ENCODE results near the gene TMCO4.
"Not testable (repeated sequence)": the region's sequence is repeated elsewhere in the genome, so short reads cannot be mapped to it uniquely, and the experiment has no call there.

TMCO4 gene

GRCh38 chr1:19651141-19651737 lies 148.5 kb downstream of the TMCO4 start:
- DNase-seq: peak; percentile 32

DNA sequence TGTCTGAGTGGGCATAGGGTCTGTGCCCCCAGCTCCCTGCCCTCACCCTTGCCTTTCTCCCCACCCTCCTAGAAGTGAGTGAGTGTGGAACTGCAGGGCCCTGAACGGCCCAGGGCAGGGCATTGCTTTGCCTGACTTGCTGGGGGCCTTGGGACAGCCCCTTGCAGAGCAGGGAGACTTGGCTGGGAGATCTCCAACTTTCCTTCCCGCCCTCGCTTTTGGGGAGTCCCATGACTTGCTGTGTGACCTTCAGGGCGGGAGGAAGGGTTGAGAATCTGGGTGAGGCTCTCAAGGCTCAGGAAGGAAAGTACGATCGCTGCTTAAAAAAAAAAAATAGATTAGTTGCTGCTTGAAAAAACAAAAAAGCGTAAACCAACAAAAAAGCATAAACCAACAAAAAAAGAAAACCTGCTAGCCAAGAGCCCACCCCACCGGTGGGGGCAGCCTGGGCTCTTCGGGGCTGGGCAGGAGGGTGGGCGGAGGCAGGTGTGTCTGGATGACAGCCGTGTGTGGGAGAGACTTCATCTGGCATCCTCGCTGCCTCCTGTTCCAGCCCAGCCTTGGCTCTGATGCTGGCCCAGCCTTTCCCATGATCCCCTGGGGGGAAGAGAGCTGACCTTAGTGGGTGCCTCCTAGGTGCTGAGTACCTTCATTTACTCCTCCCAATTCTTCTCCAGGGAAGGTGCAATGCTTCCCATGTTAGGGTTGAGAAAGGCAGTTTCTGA lies 149.1 kb downstream of the TMCO4 start:
- no peak for DNase-seq

- no peak for DNase-seq
Observed at GRCh38 chr1:19648689-19649088, 151.0 kb downstream of the TMCO4 start.

GRCh38 chr1:19648239-19648638 lies 151.5 kb downstream of the TMCO4 start:
- DNase-seq: no peak

DNA sequence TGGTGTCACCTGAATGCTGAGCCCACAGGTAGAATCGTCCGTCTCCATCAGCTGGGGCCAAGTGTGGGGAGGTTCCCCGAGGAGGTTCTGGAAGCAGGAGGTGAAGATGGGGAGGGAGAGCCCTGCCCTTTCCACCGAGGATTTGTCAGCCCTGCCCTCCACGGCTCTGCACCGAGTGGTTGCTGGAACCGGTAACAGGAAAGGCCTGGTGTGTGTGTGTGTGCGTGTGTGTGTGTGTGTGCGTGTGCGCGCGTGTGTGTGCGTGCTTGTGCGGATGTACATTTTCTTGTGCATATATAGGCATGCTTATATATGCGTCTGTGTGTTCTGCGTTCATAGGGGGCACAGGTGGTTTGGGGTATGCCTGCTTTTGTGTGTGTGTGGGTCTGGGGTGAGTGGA lies 152.1 kb downstream of the TMCO4 start:
- peak; percentile 39 for DNase-seq

DNA sequence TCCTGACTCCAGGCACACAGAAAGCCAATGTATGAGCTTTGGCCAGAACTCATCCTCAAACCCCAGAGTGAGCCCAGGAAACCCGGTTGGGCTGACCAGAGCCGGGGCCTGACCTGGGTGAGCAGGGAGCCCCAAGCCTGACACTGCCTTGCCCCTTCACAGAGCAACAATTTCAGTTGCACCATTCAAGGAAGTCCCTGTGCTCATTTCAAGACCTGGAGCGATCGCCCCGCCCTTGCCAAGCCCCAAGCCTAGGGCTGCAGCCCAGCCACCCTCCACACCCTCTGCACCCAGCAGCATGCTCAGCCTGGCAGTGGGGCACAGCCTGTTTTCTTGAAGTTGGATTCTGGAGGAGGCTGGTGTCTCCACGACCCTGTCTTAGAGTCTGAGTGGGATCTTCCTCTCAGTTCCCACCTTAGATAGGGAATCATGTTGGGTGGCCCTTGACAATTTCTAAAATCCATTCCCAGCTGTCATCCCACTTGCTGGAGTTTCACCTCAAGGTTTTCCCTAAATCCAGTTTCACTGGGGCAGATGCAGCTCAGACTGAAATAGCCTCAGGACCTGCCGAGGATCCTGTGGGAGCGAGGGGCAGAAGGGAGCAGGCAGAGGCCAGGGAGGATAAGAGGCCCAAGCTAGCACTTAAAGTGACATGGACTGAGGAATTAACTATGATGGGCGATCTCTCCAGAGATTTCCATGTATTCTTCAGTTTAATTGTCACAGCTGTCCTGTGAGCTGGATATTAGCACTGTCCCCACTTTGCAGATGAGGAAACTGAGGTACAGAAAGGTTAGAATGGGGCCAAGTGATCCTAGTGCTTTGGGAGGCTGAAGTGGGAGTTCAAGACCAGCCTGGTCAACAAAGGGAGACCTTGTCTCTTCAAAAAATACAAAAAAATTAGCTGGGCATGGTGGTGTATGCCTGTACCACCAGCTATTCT lies 153.1 kb downstream of the TMCO4 start:
- no peak for DNase-seq

GRCh38 chr1:19645411-19646251 lies 154.1 kb downstream of the TMCO4 start:
- DNase-seq: no peak

DNA sequence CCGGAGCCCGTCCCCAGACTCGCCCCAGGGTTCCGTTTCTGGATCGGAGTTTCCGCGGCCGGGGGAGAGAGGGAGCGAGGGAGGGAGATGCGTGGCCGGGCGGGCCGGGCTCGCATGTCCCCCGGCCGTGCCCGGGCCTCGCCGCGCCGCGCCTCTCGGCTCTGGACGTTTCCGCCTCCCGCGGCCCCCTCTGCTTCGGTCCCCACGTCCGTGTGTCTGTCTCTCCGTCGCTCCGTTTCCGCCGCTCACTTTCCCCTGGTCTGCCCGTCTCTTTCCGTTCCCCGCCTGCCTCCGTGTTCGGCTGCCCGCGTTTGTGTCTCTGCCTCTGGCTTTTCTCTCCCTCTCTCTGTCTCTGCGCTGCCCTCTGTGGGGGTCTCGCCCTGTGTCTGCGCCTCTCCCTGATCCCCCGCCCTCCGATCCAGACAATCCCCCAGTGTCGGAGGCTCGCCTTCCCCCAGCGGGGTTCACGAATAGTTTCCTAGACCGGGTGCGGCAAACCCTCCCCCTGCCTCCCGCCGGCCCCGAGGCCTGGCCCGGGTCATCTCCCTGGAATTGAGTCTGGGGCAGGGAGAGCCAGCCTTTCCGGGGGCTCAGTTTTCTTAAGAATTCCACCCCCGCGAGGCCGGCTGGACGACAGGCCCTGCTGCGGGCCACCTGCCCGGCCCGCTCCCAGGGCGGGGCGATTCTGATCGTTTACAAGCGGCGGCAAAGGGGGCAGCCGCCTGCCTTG lies 154.9 kb downstream of the TMCO4 start:
- peak; percentile 34 for DNase-seq

DNA sequence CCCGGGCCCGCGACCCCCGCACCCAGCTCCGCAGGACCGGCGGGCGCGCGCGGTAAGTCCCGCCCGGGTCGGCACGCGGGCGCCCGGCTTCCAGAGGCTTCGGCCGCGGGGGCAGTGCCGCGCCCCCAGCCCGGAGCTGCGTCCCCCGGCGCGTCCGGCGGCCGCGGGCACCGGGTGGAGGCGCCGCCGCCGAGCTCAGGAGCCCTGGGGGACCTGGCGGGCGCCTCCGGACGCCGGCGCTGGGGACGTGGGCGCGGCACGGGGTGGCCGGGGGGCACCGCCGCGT lies 155.4 kb downstream of the TMCO4 start:
- no peak for DNase-seq

DNA sequence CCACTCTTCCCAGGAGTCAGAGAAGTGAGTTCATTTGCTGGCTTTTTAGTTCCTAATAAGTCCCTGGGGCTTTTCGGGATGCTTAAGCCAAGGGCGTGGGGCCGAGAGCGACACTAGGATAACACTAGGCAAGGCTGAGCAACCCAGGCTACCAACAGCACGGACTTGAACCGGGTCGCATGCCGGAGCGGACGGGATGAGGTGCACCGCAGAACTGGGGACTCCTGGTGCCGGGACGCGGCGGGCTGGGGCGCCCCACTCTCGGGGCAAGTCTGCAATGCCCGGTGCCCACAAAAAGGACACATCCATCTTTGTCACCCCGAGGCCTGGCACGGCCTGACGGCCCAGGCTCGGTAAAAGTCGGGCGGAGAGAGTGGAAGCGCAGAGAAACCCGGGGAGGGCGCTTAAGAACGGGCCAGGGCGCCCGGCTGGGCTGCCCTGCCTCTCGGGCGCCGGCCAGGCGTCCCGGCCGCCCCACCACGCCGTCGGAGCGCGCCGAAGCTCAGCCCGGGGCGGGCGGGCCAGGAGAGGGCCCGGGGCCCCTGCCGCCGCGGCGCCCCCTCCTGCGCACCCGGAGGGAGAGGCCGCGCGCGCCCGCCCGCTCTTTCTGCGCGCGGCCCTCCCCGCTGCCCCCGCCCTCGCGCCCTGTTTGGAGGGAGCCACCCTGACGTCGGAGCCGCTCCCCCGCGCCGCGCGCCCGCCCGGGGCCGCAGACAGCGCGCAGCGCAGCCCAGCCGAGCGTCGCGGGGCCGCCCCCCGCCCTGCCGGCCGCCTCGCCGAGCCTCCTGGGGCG lies 155.9 kb downstream of the TMCO4 start, which contains the start of gene NBL1:
Gene NBL1, plus strand, starts transcription at position 710 of the 793 bp plus-strand sequence. CDS start 10,720 bp downstream, outside the sequence.
- DNase-seq: peak; percentile 74

GRCh38 chr1:19643121-19643520 lies 156.6 kb downstream of the TMCO4 start:
- no peak for DNase-seq

DNA sequence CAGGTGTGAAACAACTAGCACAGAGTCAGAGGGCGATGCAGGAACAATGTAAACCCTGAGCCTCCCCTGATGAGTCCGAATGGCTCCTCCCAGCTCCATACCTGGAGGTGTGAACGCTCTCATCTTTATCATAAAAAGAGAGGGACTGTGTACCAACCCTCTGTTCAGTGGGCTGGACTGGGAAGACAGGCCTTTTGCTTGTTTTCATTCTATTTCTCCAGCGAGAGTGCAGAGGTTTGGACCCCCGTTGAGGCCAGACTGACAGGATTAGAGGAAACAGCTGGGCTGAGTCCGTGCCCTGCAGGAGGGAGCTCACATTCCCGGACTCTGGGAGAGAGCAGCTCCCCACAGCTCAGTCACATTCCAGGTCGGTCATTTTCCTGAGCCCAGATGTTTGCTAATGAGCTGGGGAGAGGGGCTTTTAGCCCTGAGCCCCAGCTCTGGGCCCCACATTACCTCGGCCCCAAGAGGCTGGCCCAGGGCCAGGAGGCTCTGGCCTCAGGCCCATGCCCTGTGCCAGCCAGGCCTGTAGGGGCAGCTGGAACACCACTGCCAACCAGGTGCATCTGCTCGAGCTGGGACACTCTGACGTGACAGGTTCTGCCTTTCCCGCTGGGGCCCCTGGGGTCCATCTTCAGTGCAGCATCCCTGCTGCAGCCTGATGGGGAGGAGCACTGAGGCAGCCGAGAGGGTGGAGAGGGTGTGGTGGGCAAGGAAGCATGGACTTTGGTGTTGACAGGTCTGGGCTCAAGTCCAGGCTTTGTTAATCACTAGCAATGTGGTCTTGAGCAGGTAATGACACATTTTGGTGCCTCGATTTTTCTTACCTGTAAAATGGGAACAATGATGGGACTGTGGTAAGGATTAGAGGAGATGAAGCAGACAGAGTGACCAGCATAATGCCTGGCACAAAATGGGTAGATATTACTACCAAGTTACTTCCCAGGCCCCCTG lies 159.1 kb downstream of the TMCO4 start:
- no peak for DNase-seq

- DNase-seq: no peak
Observed at GRCh38 chr1:19639999-19640362, 159.7 kb downstream of the TMCO4 start.

- not testable (repeated sequence) for DNase-seq
Observed at GRCh38 chr1:19639228-19639627, 160.5 kb downstream of the TMCO4 start.

DNA sequence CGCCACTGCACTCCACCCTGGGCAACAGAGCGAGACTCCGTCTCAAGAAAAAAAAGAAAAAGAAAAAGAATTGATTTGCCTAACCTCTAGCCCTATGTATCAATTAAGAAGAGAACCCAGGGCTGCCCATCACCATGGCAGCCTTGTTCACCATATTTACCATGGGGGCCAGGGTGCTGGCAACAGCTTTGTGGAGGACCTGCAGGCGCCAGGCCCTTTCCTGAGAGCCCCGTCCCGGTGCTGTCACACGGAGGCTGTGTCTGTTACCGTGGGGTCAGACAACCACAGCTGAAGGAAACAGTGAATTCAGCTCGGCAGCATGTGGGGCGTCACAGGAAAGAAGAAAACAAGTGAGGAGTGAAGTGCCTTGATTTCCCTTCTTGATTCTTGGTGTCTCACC lies 162.1 kb downstream of the TMCO4 start:
- no peak for DNase-seq

- DNase-seq: not testable (repeated sequence)
Observed at GRCh38 chr1:19636749-19637148, 163.0 kb downstream of the TMCO4 start.

- no peak for DNase-seq
Observed at GRCh38 chr1:19636065-19636464, 163.7 kb downstream of the TMCO4 start.

DNA sequence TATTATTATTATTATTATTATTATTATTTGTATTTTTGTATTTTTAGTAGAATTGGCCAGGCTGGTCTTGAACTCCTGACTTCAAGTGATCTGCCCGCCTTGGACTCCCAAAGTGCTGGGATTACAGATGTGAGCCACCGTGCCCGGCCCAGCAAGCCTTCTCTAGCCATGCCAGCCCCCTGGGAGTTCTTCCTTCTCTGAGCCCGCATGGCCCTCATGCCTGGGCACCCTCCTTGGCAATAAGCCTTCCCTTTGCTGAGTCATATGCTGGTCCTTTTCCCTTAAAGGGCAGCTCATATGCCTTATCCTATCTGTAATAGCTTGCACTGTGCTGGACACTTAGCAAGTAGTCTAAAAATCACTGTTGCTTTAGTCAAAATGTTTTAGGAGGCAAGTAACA lies 164.1 kb downstream of the TMCO4 start:
- DNase-seq: no peak

GRCh38 chr1:19635064-19635463 lies 164.7 kb downstream of the TMCO4 start:
- DNase-seq: not testable (repeated sequence)

- DNase-seq: no peak
Observed at GRCh38 chr1:19633106-19633505, 166.6 kb downstream of the TMCO4 start.
